ENCODE measurements around the gene THAP9. TPM values are rescaled to one million over a fixed set of nuclear protein-coding genes. Genes with fewer than 3 reads are reported as not detected.
A peak's percentile ranks its signal among the peaks of the same experiment; 100 is the strongest.

Gene THAP9
- total RNA-seq, 1 donor from 2014 or later = 3.6 TPM

DNA sequence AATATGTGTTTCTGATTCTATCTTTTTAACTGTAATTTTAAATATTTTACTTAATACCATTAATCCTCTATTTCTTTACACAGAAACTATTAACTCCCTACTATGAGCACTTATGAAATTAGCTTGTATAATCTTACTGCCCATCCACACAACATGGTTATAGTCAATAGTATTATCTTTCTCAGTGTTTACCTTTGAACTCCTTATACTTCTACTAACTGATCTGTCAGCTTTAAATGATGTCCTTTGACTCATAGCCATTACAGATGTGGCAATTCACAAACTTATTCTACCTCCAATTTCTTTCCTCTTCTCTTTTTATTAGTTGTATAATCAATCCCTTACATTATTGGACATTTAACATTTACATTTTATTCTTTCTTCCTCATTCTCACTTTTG, 15.1 kb upstream of the THAP9 start:
- TF ChIP-seq, protein P1, sequence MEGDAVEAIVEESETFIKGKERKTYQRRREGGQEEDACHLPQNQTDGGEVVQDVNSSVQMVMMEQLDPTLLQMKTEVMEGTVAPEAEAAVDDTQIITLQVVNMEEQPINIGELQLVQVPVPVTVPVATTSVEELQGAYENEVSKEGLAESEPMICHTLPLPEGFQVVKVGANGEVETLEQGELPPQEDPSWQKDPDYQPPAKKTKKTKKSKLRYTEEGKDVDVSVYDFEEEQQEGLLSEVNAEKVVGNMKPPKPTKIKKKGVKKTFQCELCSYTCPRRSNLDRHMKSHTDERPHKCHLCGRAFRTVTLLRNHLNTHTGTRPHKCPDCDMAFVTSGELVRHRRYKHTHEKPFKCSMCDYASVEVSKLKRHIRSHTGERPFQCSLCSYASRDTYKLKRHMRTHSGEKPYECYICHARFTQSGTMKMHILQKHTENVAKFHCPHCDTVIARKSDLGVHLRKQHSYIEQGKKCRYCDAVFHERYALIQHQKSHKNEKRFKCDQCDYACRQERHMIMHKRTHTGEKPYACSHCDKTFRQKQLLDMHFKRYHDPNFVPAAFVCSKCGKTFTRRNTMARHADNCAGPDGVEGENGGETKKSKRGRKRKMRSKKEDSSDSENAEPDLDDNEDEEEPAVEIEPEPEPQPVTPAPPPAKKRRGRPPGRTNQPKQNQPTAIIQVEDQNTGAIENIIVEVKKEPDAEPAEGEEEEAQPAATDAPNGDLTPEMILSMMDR (IDR thresholded peaks at IDR 0.05; ENCODE audit: insufficient read depth, low read length, poor library complexity, severe bottlenecking) = no peak
- Histone ChIP-seq H3K4me3 (ENCODE audit: low read depth, low read length) (no peak overlapping the region), H3K27me3 (ENCODE audit: control insufficient read depth, insufficient read depth, low read length) (no peaks in the 10 kb centered on the region), H3K36me3 (ENCODE audit: control insufficient read depth, insufficient read depth, low read length) (no peaks in the 10 kb centered on the region)
- no peak for DNase-seq (ENCODE audit: low read depth)

DNA sequence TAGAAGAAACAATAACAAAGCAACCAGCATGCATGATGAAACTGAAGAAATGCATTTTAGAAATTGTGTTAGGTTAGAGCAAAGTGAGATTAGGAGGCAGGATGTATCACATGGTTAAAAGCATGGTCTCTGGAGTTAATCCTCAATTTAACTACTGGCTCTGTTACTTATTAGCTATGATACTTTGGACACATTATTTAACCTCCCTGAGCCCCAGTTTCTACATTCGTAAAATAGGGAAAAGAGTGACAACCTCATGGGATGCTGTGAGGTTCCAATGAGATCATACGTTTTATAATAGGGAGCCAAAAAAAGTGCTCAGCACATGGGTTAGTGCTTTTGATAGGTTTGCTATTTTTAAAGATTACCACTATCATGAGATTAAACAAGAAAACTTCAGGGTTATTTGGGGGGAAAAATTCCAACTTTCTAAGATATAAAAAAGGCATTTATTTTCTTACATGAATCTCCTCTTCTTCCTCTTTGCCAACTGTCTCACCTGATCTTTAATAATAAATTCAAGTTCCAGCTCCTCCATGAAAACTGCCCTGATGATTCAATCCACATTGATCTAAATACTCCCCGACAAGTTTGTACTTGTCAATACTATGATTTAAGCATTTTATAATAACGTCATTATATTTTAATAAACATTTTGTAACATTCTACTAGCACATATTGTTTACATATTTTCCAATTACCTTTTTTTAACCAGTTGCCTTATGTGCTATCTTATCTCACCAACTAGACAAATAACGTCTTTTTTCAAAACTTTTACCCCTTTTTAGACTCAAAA, 14.2 kb upstream of the THAP9 start:
- no peaks in the 10 kb centered on the region for H3K27me3 ChIP-seq (ENCODE audit: control insufficient read depth, insufficient read depth, low read length)
- H3K4me3 ChIP-seq (ENCODE audit: low read depth, low read length) = no peak overlapping the region
- TF ChIP-seq, protein P1 (IDR thresholded peaks at IDR 0.05; ENCODE audit: insufficient read depth, low read length, poor library complexity, severe bottlenecking) = no peak
- H3K36me3 ChIP-seq (ENCODE audit: control insufficient read depth, insufficient read depth, low read length) = no peaks in the 10 kb centered on the region
- DNase-seq (ENCODE audit: low read depth) = no peak

DNA sequence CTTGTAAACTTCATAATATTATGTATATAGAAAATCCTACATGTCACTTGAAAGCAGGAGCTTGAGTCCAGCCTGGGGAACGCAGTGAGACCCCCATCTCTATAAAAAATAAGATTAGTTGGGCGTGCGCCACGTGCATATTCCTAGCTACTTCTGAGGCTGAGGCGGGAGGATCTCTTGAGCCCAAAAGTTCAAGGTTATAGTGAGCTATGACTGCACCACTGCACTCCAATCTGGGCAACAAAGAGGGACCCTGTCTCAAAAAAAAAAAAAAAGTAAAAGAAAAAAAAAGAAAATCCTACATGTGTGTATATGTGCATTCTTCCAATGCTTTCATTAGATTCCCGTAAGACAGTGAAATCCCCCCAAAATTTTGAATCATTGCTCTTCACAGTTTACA, 11.2 kb upstream of the THAP9 start:
- Histone ChIP-seq H3K27me3 (ENCODE audit: control insufficient read depth, insufficient read depth, low read length) (no peaks in the 10 kb centered on the region), H3K4me3 (ENCODE audit: low read depth, low read length) (peak overlapping the region; percentile 88), H3K36me3 (ENCODE audit: control insufficient read depth, insufficient read depth, low read length) (no peaks in the 10 kb centered on the region)
- DNase-seq (ENCODE audit: low read depth) = no peak
- TF ChIP-seq, protein P1 (IDR thresholded peaks at IDR 0.05; ENCODE audit: insufficient read depth, low read length, poor library complexity, severe bottlenecking) = no peak

DNA sequence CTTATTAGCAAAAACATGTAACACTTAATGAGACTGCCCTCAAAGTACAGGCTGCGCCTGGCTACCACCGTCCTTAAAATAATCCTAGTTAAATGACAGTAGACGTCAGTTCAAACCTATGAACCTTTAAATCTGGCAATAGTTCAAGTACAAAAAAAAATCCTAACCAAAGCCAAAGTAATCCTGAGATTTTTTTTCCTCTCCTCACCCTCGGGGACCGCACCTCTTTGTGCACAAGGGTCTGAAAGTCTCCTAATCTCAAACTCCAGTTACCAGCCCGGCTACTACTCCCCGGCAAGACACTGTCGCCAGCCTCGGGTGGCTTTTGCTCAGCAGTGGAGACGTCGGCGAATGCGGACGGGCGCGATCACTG, 10.0 kb upstream of the THAP9 start:
- Histone ChIP-seq H3K27me3 (ENCODE audit: control insufficient read depth, insufficient read depth, low read length) (no peaks in the 10 kb centered on the region), H3K36me3 (ENCODE audit: control insufficient read depth, insufficient read depth, low read length) (no peaks in the 10 kb centered on the region), H3K4me3 (ENCODE audit: low read depth, low read length) (peak overlapping the region; percentile 88)
- TF ChIP-seq, protein P1 (IDR thresholded peaks at IDR 0.05; ENCODE audit: insufficient read depth, low read length, poor library complexity, severe bottlenecking) = no peak
- no peak for DNase-seq (ENCODE audit: low read depth)

DNA sequence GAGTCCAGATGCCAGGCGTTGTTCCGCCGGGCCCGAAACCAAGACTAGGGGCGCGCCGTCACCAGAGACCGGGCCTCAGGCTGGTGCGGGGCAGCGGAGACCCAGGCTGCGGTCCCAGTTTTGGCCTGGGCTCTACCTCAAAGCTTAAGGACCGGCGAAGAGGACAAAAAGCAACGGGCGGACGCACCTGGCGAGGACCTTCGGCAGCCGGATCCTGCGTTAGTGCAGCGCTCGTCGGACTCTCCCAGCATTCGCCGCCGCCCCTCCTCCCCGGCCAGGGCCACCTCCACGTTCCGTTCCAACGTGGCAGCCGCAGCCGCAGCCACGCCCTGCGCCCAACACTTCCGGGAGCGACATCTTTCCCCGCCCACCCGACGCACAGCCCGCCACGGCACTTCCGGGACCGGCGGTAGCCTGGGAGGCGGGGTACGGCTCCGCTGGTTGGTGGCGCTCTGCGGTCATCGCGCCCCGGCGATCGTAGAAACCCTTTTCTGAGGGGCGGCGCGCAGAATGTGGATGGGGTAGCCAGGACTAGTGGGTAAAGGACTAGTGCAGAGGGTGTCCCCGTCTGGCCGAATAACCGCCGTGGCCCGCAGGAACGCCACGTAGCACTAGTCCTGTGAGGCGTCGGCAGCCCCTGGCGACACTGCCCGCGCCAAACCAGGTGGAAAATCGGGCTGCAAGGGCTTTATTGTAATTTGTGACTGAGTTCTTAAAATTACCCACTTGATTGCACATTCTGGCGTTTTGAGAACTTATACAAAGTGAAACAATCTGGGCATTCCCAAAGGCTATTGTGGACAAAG, 9.4 kb upstream of the THAP9 start, which contains the start of gene SEC31A:
Gene SEC31A (minus strand): TSS at position 253 of the 806 bp plus-strand sequence. CDS start 9,217 bp downstream, outside the sequence.
- Histone ChIP-seq H3K4me3 (ENCODE audit: low read depth, low read length) (peak within 1 kb of the TSS; percentile 88), H3K36me3 (ENCODE audit: control insufficient read depth, insufficient read depth, low read length) (no peaks in the 10 kb centered on the region), H3K27me3 (ENCODE audit: control insufficient read depth, insufficient read depth, low read length) (no peaks in the 10 kb centered on the region)
- TF ChIP-seq, protein P1 (IDR thresholded peaks at IDR 0.05; ENCODE audit: insufficient read depth, low read length, poor library complexity, severe bottlenecking) = no peak
- DNase-seq (ENCODE audit: low read depth) = peak; percentile 61

All from kidney epithelial cell (primary cell).